Thyroid gland (tissue), 4 donors: ENCODE data around the gene SND1. TPM values are rescaled to one million over a fixed set of nuclear protein-coding genes. Genes with fewer than 3 reads are reported as not detected.

Source experiments
- DNase-seq, 2 donors: peaks; one replicate each; pipeline ENCODE4 v3.0.0-alpha.2; 2019
- H3K27ac ChIP-seq, 3 donors: fragments of 200-600 bp; sonication (generic); 1 replicate in 2 of 3; 2 replicates in 1 of 3; pipeline ENCODE4 v1.5.1; 2016 to 2019; ENCODE audit warnings: mild to moderate bottlenecking in 1 of 3, moderate library complexity in 1 of 3
- H3K27me3 ChIP-seq: fragments of 200-600 bp; sonication (generic); one replicate; pipeline ENCODE4 v1.5.1; 2019
- H3K36me3 ChIP-seq, 2 donors: fragments of 200-600 bp; sonication (generic); one replicate each; pipeline ENCODE4 v1.5.1; 2016 to 2019
- H3K4me1 ChIP-seq, 2 donors: fragments of 200-600 bp; sonication (generic); one replicate each; pipeline ENCODE4 v1.5.1; 2017 to 2019
- H3K4me3 ChIP-seq, 3 donors: fragments of 200-600 bp; sonication (generic); replicated peaks in 1 of 3; 1 replicate in 2 of 3; 2 replicates in 1 of 3; pipeline ENCODE4 v1.5.1; 2016; ENCODE audit warnings: mild to moderate bottlenecking in 1 of 3
- H3K9me3 ChIP-seq: fragments of 200-600 bp; sonication (generic); one replicate; pipeline ENCODE4 v1.5.1; 2017
- POLR2A ChIP-seq, 2 donors: fragments of 450-650 bp; IDR thresholded peaks; one replicate each; pipeline ENCODE4 v1.6.1; 2017; ENCODE audit warnings: antibody characterized with exemption in 2 of 2, mild to moderate bottlenecking in 2 of 2, moderate library complexity in 1 of 2
- WGBS, 2 donors: methylation state at CpG; one replicate each; pipeline ENCODE4 v1.1.5; 2017; 5-methylcytosine and 5-hydroxymethylcytosine counted together
- intact Hi-C: fragments of 100-400 bp; cut with DNase I; formaldehyde crosslinking; loops from one replicate; pipeline ENCODE4 v1.15.1; 2023
- total RNA-seq, 4 donors: library from RNA; depleted of rRNA; stranded (reverse); fragments of >200 nt; gene quantifications; one replicate each; pipeline ENCODE4 v1.2.3, GENCODE V29; 2016
- TF ChIP-seq, protein P1 (sequence below), 6 experiments: fragments of 200-600 bp in 3 of 6; fragments of 450-650 bp in 3 of 6; sonication (generic) in 3 of 6; IDR thresholded peaks; one replicate each; pipeline ENCODE4 v1.5.1; 2016 to 2019; ENCODE audit warnings: antibody characterized with exemption in 6 of 6, mild to moderate bottlenecking in 2 of 6, inconsistent platforms in 1 of 6, moderate library complexity in 1 of 6

SND1 gene
- total RNA-seq, 4 donors from 2014 or later: 126 to 167 (median 144) TPM

DNA sequence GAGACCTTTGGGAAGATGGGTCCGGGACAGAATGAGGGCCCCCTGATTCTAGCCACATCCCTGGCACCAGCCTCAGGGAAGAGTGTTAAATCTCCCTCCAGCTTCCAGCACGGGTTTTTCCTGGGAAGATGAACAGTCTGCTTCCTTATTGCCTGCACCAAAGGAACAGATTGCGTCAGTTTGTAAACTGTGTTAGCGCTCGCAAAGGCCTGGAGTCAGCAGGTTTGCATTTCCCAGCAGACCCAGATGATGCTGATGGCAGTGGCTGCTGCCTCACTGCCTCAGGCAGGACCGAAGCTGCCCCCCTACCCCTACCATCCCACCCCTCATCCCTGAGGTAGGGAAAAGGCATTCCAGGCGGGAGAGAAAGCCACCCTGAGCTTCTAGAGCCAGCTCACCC, 413.9 kb downstream of the SND1 start:
- no peak for DNase-seq
- Histone ChIP-seq H3K4me3 (no peak overlapping the region), H3K27ac (no peak overlapping the region), H3K4me1 (no peaks in the 10 kb centered on the region), H3K9me3 (no peaks in the 10 kb centered on the region), H3K27me3 (no peaks in the 10 kb centered on the region), H3K36me3 (no peaks in the 10 kb centered on the region)
- TF ChIP-seq, protein P1, sequence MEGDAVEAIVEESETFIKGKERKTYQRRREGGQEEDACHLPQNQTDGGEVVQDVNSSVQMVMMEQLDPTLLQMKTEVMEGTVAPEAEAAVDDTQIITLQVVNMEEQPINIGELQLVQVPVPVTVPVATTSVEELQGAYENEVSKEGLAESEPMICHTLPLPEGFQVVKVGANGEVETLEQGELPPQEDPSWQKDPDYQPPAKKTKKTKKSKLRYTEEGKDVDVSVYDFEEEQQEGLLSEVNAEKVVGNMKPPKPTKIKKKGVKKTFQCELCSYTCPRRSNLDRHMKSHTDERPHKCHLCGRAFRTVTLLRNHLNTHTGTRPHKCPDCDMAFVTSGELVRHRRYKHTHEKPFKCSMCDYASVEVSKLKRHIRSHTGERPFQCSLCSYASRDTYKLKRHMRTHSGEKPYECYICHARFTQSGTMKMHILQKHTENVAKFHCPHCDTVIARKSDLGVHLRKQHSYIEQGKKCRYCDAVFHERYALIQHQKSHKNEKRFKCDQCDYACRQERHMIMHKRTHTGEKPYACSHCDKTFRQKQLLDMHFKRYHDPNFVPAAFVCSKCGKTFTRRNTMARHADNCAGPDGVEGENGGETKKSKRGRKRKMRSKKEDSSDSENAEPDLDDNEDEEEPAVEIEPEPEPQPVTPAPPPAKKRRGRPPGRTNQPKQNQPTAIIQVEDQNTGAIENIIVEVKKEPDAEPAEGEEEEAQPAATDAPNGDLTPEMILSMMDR (IDR thresholded peaks at IDR 0.05): no peak
- no peak for TF ChIP-seq POLR2A (IDR thresholded peaks at IDR 0.05)
- 95 to 97% methylated on average over 7 of the region's 7 CpGs for WGBS, 2 donors
- intact Hi-C loops: no loop called here

DNA sequence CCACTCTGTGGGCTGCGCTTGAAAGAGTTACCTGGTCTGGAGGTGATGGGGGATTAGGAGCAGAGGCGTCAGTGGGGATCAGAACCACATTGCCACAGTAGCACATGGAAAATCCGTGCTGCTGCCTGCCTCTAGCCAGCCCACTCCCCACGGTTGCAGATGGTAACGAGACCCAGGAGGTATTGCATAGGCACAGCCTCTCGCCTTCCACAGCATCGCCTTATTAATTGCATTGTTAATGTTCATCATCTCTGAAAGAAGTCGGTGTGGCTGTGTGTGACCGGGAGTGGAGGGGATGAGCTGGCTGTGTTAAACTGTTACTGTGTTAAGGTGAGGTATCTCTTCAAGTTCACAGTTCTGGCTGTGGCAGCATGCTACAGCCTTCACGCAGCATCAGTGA, 414.4 kb downstream of the SND1 start:
- TF ChIP-seq POLR2A (IDR thresholded peaks at IDR 0.05): no peak
- TF ChIP-seq, protein P1 (IDR thresholded peaks at IDR 0.05): no peak
- H3K27ac ChIP-seq: no peak overlapping the region
- no peak overlapping the region for H3K4me3 ChIP-seq
- DNase-seq: no peak
- H3K4me1 ChIP-seq: no peaks in the 10 kb centered on the region
- intact Hi-C loops: no loop called here
- no peaks in the 10 kb centered on the region for H3K9me3 ChIP-seq
- no peaks in the 10 kb centered on the region for H3K36me3 ChIP-seq
- no peaks in the 10 kb centered on the region for H3K27me3 ChIP-seq
- 91 to 95% methylated on average over 10 of the region's 10 CpGs for whole genome bisulfite sequencing, 2 donors

DNA sequence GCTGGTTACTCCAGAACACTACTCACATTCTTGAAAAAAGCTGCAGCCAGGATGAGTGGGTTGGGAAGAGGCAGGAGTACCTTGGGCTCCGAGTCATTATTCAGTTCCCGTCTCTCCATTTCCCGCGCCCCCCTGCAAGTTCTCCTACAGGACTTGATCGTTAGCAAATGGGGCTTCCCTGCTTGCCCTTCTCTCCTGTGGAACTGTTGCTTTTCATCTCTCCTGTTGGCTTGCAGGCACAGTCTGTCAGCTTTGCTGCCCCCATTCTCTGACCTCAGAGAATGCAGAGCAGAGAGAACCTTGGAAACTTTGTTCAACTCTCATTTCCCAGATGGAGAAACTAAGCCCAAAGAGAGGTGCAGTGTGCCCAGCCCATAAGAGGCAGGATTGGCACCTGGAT, 414.9 kb downstream of the SND1 start:
- no peak for TF ChIP-seq POLR2A (IDR thresholded peaks at IDR 0.05)
- TF ChIP-seq, protein P1 (IDR thresholded peaks at IDR 0.05): no peak
- no peak overlapping the region for H3K27ac ChIP-seq
- no peaks in the 10 kb centered on the region for H3K9me3 ChIP-seq
- 68 to 79% methylated on average over 5 of the region's 5 CpGs for WGBS, 2 donors
- intact Hi-C loops: no loop called here
- no peaks in the 10 kb centered on the region for H3K4me1 ChIP-seq
- H3K36me3 ChIP-seq: no peaks in the 10 kb centered on the region
- no peaks in the 10 kb centered on the region for H3K27me3 ChIP-seq
- no peak for DNase-seq
- H3K4me3 ChIP-seq: no peak overlapping the region

DNA sequence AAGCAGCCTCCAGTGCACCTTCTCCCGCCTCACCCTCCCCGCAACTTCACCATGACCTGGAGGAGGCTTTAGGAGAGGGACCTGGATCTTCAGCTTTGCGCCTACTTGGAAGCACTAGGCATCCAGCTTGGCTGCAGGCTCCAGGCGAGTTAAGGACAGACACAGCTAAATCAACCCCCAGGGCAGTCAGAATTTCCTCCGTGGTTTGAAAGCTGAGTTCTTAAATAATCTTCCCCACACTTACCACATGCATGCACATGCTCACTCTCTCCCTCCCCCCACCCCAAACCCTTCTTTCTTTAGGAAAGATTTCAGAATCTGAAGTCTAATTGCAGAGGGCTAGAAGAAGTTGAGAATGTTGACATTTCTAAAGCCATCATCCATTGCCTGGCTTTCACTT, 416.0 kb downstream of the SND1 start:
- DNase-seq: no peak
- Histone ChIP-seq H3K9me3 (no peaks in the 10 kb centered on the region), H3K27ac (no peak overlapping the region), H3K27me3 (no peaks in the 10 kb centered on the region), H3K4me1 (no peaks in the 10 kb centered on the region), H3K36me3 (no peaks in the 10 kb centered on the region), H3K4me3 (no peak overlapping the region)
- TF ChIP-seq POLR2A (IDR thresholded peaks at IDR 0.05): no peak
- TF ChIP-seq, protein P1 (IDR thresholded peaks at IDR 0.05): no peak
- intact Hi-C loops: no loop called here
- 85 to 87% methylated on average over 5 of the region's 5 CpGs for WGBS, 2 donors

DNA sequence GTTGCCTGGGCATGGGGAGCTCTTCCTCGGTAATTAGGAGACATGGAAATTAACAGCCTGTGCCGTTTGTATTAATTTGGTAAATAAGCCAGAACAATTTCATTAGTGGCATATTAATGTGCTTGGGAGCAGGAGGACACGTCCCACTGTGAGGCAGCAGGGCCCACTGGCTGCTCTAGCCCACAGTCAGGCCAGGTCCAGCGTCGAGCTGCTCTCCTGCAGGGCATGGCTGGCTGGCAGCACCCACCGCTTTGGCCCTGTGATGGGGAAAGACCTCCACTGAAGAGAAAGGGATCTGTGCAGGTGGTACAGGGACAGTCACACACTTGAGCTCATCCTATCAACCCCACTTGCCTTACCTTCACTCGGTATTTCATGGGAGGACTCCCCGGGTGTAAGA, 416.8 kb downstream of the SND1 start:
- WGBS, 2 donors: 94 to 96% methylated on average over 6 of the region's 8 CpGs
- no peaks in the 10 kb centered on the region for H3K9me3 ChIP-seq
- DNase-seq: no peak
- no peak overlapping the region for H3K27ac ChIP-seq
- no peak for TF ChIP-seq POLR2A (IDR thresholded peaks at IDR 0.05)
- TF ChIP-seq, protein P1 (IDR thresholded peaks at IDR 0.05): no peak
- no peak overlapping the region for H3K4me3 ChIP-seq
- no peaks in the 10 kb centered on the region for H3K4me1 ChIP-seq
- H3K36me3 ChIP-seq: no peaks in the 10 kb centered on the region
- intact Hi-C loops: no loop called here
- no peaks in the 10 kb centered on the region for H3K27me3 ChIP-seq
